Measurements from ENCODE around the gene MCAM. TPM values are rescaled to one million over a fixed set of nuclear protein-coding genes. Genes with fewer than 3 reads are reported as not detected.

Gene MCAM
- total RNA-seq, 1 experiment from 2014 or later, result 26.4 TPM

DNA sequence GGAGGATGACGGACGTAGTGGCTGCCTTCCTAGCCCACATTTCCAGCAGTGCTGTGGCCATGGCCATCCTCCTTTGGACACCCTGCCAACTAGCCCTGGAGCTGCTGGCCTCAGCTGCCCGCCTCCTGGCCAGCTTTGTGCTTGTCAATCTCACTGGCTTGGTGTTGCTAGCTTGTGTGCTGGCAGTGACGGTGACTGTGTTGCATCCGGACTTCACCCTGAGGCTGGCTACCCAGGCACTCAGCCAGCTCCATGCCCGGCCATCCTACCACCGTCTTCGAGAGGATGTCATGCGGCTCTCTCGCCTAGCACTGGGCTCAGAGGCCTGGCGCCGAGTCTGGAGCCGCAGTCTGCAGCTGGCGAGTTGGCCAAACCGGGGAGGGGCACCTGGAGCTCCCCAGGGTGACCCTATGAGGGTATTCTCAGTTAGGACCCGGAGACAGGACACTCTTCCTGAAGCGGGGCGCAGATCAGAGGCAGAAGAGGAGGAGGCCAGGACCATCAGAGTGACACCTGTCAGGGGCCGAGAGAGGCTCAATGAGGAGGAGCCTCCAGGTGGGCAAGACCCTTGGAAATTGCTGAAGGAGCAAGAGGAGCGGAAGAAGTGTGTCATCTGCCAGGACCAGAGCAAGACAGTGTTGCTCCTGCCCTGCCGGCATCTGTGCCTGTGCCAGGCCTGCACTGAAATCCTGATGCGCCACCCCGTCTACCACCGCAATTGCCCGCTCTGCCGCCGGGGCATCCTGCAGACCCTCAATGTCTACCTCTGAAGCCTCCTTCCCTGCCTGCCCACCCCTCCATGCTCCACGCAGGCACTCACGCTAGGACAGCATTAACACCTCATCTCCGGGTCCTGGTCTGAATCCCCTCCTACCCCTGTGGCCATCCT lies 19.0 kb upstream of the MCAM start:
- CTCF ChIA-PET, result interaction anchor here (0.8 to 2.5 kb wide), 2 partner anchors 13 to 20 kb away, joined by 3 to 48 read pairs; no protein-coding TSS in a partner anchor
- TF ChIP-seq IRF2 (CRISPR knock-in tag; IDR thresholded peaks at IDR 0.05; ENCODE audit: borderline replicate concordance, low read depth), result 0 out of 2 replicates have a peak, but pooled peaks have one; percentile 59
- peak; percentile 89 for TF ChIP-seq ZNF317 (CRISPR knock-in tag; IDR thresholded peaks at IDR 0.05; ENCODE audit: borderline replicate concordance, low read depth)
- TF ChIP-seq USF2 (CRISPR knock-in tag; IDR thresholded peaks at IDR 0.05), result no peak
- Mint-ChIP-seq H3K27me3 (ENCODE audit: low read depth) (peaks cover 17% of the 10 kb centered on the region), H3K4me1 (peaks cover 48% of the 10 kb centered on the region), H3K36me3 (peaks cover 7% of the 10 kb centered on the region), H3K4me3 (peak overlapping the region; percentile 100), H3K9me3 (no peaks in the 10 kb centered on the region), H3K27ac (peak overlapping the region; percentile 100)
- no peak for DNase-seq (ENCODE audit: low spot score)
- POLR2A ChIA-PET, result no interaction called here
- no peak for ATAC-seq

DNA sequence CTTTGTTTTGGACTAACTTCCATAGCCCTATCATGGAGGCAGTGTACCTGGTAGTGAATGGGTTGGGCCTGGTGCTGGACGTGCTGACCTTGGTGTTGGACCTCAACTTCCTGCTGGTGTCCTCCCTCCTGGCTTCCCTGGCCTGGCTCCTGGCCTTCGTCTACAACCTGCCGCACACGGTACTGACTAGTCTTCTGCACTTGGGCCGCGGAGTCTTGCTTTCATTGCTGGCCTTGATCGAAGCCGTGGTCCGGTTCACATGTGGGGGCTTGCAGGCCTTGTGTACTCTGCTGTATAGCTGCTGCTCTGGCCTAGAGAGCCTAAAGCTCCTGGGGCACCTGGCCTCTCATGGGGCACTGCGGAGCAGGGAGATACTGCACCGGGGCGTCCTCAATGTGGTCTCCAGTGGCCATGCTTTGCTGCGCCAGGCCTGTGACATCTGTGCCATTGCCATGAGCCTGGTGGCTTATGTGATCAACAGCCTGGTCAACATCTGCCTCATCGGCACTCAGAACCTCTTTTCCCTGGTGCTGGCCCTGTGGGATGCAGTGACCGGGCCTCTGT lies 18.2 kb upstream of the MCAM start:
- peaks cover 13% of the 10 kb centered on the region for H3K27me3 Mint-ChIP-seq (ENCODE audit: low read depth)
- TF ChIP-seq, protein P1, sequence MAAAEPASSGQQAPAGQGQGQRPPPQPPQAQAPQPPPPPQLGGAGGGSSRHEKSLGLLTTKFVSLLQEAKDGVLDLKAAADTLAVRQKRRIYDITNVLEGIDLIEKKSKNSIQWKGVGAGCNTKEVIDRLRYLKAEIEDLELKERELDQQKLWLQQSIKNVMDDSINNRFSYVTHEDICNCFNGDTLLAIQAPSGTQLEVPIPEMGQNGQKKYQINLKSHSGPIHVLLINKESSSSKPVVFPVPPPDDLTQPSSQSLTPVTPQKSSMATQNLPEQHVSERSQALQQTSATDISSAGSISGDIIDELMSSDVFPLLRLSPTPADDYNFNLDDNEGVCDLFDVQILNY (CRISPR knock-in tag; IDR thresholded peaks at IDR 0.05), result no peak
- TF ChIP-seq JAZF1 (CRISPR knock-in tag; IDR thresholded peaks at IDR 0.05), result no peak
- TF ChIP-seq NR1H2 (CRISPR knock-in tag; IDR thresholded peaks at IDR 0.05), result no peak
- TF ChIP-seq ZNF281 (CRISPR knock-in tag; IDR thresholded peaks at IDR 0.05), result no peak
- no peak for TF ChIP-seq MXD4 (CRISPR knock-in tag; IDR thresholded peaks at IDR 0.05; ENCODE audit: borderline replicate concordance)
- no peak for TF ChIP-seq RORB (CRISPR knock-in tag; IDR thresholded peaks at IDR 0.05)
- TF ChIP-seq, protein P2, sequence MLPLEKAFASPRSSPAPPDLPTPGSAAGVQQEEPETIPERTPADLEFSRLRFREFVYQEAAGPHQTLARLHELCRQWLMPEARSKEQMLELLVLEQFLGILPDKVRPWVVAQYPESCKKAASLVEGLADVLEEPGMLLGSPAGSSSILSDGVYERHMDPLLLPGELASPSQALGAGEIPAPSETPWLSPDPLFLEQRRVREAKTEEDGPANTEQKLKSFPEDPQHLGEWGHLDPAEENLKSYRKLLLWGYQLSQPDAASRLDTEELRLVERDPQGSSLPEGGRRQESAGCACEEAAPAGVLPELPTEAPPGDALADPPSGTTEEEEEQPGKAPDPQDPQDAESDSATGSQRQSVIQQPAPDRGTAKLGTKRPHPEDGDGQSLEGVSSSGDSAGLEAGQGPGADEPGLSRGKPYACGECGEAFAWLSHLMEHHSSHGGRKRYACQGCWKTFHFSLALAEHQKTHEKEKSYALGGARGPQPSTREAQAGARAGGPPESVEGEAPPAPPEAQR (CRISPR knock-in tag; IDR thresholded peaks at IDR 0.05), result no peak
- TF ChIP-seq GRHL2 (CRISPR knock-in tag; IDR thresholded peaks at IDR 0.05; ENCODE audit: insufficient replicate concordance, severe bottlenecking), result no peak
- TF ChIP-seq ZNF121 (CRISPR knock-in tag; IDR thresholded peaks at IDR 0.05), result no peak
- no peak for TF ChIP-seq SOX15 (CRISPR knock-in tag; IDR thresholded peaks at IDR 0.05)
- TF ChIP-seq KAT7 (CRISPR knock-in tag; IDR thresholded peaks at IDR 0.05; ENCODE audit: borderline replicate concordance), result no peak
- no peak for TF ChIP-seq FOXK1 (CRISPR knock-in tag; IDR thresholded peaks at IDR 0.05)
- TF ChIP-seq, protein P3, sequence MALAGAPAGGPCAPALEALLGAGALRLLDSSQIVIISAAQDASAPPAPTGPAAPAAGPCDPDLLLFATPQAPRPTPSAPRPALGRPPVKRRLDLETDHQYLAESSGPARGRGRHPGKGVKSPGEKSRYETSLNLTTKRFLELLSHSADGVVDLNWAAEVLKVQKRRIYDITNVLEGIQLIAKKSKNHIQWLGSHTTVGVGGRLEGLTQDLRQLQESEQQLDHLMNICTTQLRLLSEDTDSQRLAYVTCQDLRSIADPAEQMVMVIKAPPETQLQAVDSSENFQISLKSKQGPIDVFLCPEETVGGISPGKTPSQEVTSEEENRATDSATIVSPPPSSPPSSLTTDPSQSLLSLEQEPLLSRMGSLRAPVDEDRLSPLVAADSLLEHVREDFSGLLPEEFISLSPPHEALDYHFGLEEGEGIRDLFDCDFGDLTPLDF (CRISPR knock-in tag; IDR thresholded peaks at IDR 0.05), result no peak
- TF ChIP-seq GABPB1 (CRISPR knock-in tag; IDR thresholded peaks at IDR 0.05), result no peak
- TF ChIP-seq NFYB (CRISPR knock-in tag; conservative IDR thresholded peaks at IDR 0.05; ENCODE audit: low read depth), result no peak
- no peak for TF ChIP-seq ZBTB21 (CRISPR knock-in tag; IDR thresholded peaks at IDR 0.05; ENCODE audit: borderline replicate concordance)
- TF ChIP-seq OVOL2 (CRISPR knock-in tag; IDR thresholded peaks at IDR 0.05; ENCODE audit: borderline replicate concordance), result no peak
- no peak for TF ChIP-seq SMAD3 (CRISPR knock-in tag; IDR thresholded peaks at IDR 0.05; ENCODE audit: borderline replicate concordance)
- DNase-seq (ENCODE audit: low spot score), result no peak
- peak overlapping the region; percentile 100 for H3K27ac Mint-ChIP-seq
- ChIA-PET CTCF (interaction anchor here (0.8 to 2.5 kb wide), 2 partner anchors 13 to 21 kb away, joined by 3 to 48 read pairs; no protein-coding TSS in a partner anchor), POLR2A (no interaction called here)
- peaks cover 7% of the 10 kb centered on the region for H3K36me3 Mint-ChIP-seq
- H3K4me3 Mint-ChIP-seq, result peak overlapping the region; percentile 100
- H3K9me3 Mint-ChIP-seq, result no peaks in the 10 kb centered on the region
- H3K4me1 Mint-ChIP-seq, result peaks cover 45% of the 10 kb centered on the region
- ATAC-seq, result no peak

Measured in WTC11 (cell line).